Mucosa of descending colon (tissue), 3 donors: ENCODE data around the gene ANK3. TPM values are rescaled to one million over a fixed set of nuclear protein-coding genes. Genes with fewer than 3 reads are reported as not detected.

ENCODE experiments used
- ATAC-seq: fragments of 200-7000 bp; cut with Tn5 transposase; one replicate; pipeline ENCODE4 v1.9.1; 2020; ENCODE audit warnings: mild to moderate bottlenecking, moderate library complexity
- DNase-seq, 3 donors: peaks; one replicate each; pipeline ENCODE4 v3.0.0-alpha.2; 2020
- H3K36me3 ChIP-seq: fragments of 200-600 bp; one replicate; pipeline ENCODE4 v1.8.0; 2021; ENCODE audit warnings: low read depth, mild to moderate bottlenecking
- H3K4me1 ChIP-seq: fragments of 200-600 bp; one replicate; pipeline ENCODE4 v1.8.0; 2021; ENCODE audit warnings: low read depth, mild to moderate bottlenecking
- H3K4me3 ChIP-seq: fragments of 200-600 bp; one replicate; pipeline ENCODE4 v1.8.0; 2021; ENCODE audit warnings: mild to moderate bottlenecking
- H3K9me3 ChIP-seq: fragments of 200-600 bp; one replicate; pipeline ENCODE4 v1.8.0; 2021; ENCODE audit warnings: mild to moderate bottlenecking
- intact Hi-C, 2 donors: fragments of 100-400 bp; cut with DNase I in 1 of 2; cut with micrococcal nuclease in 1 of 2; formaldehyde crosslinking; loops; one replicate each; pipeline versions ENCODE4 v1.11.0 to v1.11.1; 2022; cut with DNase I, micrococcal nuclease
- total RNA-seq, 3 donors: library from RNA; stranded (reverse); fragmentation: NEBNext Ultra II Directional in 2 of 3; extraction: Animal tissue kit (Norgen Biotek cat#: 25700) in 2 of 3; gene quantifications; one replicate each; pipeline versions ENCODE4 v1.2.1 to v1.2.4, GENCODE V29; 2021 to 2023
- TF ChIP-seq, protein P1 (sequence below): fragments of 200-600 bp; IDR thresholded peaks from one replicate; pipeline ENCODE4 v1.8.0; 2022; ENCODE audit warnings: antibody characterized with exemption, mild to moderate bottlenecking
- donor health status: DM: no; HTN: no; CAD: no; lungs with moderate emphysema.
- donor health status: DM: no; HTN: no; CAD: no.
- donor health status: DM: no; HTN: yes; CAD: no.

Gene ANK3
- total RNA-seq, 3 donors from 2014 or later = 67.7 to 145 (median 74.0) TPM

DNA sequence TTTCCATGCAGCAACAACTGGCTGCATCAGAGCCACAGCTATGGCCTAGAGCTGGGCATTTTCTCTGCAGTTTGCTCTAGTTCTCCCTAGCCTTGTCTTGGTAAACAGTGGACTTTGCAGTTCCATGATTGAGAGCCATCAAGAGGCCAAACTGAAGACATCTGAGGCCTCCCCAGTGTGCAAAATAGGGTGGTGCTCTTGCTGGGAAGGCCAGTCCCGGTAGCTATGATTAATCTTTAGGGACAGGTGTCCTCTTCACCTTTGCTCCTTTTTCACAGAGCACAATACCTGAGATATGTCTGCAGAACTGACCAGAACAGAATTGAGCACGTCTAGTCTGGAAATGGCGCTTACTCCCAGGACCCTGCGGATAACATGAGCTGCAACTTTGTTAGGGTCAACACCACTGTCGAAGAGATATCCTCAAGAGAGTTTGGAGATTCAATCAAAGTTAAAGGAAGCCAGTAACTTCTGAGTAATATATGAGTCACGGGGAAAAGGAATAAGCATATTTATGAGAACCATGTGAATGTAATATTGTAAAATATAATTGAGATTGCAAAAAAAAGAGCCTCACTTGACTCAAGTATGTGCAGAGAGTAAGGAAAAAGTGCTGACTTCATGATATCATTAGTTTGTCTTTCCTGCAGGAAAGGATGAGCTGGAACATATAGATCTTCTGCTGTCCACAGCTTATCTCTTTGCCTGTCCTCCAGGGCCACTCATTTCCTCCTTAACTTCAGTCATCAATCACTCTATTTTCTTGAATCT, 76.7 kb downstream of the ANK3 start:
- TF ChIP-seq, protein P1, sequence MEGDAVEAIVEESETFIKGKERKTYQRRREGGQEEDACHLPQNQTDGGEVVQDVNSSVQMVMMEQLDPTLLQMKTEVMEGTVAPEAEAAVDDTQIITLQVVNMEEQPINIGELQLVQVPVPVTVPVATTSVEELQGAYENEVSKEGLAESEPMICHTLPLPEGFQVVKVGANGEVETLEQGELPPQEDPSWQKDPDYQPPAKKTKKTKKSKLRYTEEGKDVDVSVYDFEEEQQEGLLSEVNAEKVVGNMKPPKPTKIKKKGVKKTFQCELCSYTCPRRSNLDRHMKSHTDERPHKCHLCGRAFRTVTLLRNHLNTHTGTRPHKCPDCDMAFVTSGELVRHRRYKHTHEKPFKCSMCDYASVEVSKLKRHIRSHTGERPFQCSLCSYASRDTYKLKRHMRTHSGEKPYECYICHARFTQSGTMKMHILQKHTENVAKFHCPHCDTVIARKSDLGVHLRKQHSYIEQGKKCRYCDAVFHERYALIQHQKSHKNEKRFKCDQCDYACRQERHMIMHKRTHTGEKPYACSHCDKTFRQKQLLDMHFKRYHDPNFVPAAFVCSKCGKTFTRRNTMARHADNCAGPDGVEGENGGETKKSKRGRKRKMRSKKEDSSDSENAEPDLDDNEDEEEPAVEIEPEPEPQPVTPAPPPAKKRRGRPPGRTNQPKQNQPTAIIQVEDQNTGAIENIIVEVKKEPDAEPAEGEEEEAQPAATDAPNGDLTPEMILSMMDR = no peak
- no peaks in the 10 kb centered on the region for H3K9me3 ChIP-seq
- no peak overlapping the region for H3K4me3 ChIP-seq
- DNase-seq (no peak), ATAC-seq (peak; percentile 79)
- intact Hi-C loops = no loop called here
- no peaks in the 10 kb centered on the region for H3K4me1 ChIP-seq
- no peaks in the 10 kb centered on the region for H3K36me3 ChIP-seq

DNA sequence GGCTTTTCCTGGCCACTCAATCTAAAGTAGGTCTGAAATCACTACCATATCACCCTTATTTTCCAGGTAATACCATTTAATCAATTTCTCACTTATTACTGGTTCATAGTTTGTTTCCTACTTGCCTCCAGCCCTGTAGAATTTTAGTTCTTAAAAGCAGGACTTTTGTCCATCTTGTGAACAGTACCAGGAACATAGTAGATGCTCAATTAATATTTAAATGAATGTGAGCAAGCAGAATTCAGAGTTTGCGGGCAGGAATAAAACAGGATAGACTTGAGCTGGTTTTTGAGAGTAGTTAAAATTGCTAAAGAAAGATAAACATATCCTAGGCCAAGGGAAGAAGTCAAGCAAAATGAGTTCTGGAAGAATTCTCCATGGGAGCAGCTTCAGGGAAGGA, 77.9 kb downstream of the ANK3 start:
- ATAC-seq (no peak), DNase-seq (no peak)
- Histone ChIP-seq H3K4me3 (no peak overlapping the region), H3K9me3 (no peaks in the 10 kb centered on the region), H3K4me1 (no peaks in the 10 kb centered on the region), H3K36me3 (no peaks in the 10 kb centered on the region)
- TF ChIP-seq, protein P1 = no peak
- intact Hi-C loops = no loop called here

DNA sequence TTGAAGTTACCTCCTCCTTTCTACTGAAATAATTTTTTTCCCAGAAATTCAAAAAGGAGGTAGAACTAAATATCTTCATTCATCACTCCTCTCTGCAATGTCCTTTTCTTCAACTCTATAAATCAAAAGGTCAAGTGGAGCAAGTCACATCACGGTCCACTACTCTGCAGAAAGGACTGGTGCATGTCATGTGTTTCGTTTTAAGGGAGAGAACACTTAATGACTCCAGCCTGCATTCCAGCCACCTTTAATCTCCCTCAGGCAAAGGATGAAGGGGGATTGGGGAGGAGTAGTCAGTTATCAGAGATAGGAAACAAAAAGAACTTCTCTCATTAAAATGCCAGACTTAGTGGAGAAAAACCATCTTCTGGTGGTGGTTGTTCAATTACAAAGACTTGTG, 78.9 kb downstream of the ANK3 start:
- Histone ChIP-seq H3K36me3 (no peaks in the 10 kb centered on the region), H3K9me3 (no peaks in the 10 kb centered on the region), H3K4me1 (no peaks in the 10 kb centered on the region), H3K4me3 (no peak overlapping the region)
- intact Hi-C loops = no loop called here
- no peak for DNase-seq
- TF ChIP-seq, protein P1 = no peak
- no peak for ATAC-seq

DNA sequence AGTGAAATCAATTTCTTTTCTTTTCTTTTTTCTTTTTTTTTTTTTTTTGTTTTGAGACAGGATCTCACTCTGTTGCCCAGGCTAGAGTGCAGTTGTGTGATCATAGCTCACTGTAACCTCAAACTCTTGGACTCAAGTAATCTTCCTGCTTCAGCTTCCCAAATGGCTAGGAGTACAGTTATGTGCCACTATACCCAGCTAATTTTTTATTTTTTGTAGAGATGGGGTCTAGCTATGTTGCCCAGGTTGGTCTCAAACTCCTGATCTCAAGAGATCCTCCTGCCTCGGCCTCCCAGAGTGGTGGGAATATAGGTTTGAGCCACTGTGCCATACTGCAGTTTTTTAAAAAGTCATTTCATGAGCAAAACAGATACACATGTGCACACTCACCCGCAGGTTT, 79.8 kb downstream of the ANK3 start:
- Histone ChIP-seq H3K4me3 (no peak overlapping the region), H3K4me1 (no peaks in the 10 kb centered on the region), H3K9me3 (no peaks in the 10 kb centered on the region), H3K36me3 (no peaks in the 10 kb centered on the region)
- DNase-seq = no peak
- intact Hi-C loops = no loop called here
- ATAC-seq = no peak
- TF ChIP-seq, protein P1 = no peak

DNA sequence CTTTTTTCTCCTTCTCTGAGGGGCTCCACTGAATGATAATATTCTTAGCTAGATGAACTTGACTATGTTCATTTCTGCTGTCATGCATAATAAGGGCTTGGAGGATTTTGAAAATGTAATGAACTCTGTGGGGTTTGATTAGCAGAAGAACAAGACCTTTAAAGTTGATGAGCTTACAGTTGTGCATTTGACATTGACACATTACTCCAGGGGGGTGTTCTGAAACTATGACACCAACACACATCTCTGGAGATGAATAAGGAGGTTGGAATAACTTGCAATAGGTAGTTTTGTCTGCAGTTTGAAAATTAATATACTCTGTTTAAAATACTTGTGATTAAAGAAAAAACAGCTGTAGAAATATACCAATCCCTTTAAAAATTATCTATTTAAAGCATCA, 80.3 kb downstream of the ANK3 start:
- no peaks in the 10 kb centered on the region for H3K36me3 ChIP-seq
- no peak for ATAC-seq
- intact Hi-C loops = no loop called here
- TF ChIP-seq, protein P1 = no peak
- H3K4me3 ChIP-seq = no peak overlapping the region
- no peaks in the 10 kb centered on the region for H3K9me3 ChIP-seq
- no peaks in the 10 kb centered on the region for H3K4me1 ChIP-seq
- no peak for DNase-seq
